ENCODE results near the gene LHFPL2. TPM values are rescaled to one million over a fixed set of nuclear protein-coding genes. Genes with fewer than 3 reads are reported as not detected.
"Not testable (repeated sequence)": the region's sequence is repeated elsewhere in the genome, so short reads cannot be mapped to it uniquely, and the experiment has no call there.

The LHFPL2 gene
- total RNA-seq, 4 donors from 2014 or later, result 34.4 to 79.6 (median 51.5) TPM

DNA sequence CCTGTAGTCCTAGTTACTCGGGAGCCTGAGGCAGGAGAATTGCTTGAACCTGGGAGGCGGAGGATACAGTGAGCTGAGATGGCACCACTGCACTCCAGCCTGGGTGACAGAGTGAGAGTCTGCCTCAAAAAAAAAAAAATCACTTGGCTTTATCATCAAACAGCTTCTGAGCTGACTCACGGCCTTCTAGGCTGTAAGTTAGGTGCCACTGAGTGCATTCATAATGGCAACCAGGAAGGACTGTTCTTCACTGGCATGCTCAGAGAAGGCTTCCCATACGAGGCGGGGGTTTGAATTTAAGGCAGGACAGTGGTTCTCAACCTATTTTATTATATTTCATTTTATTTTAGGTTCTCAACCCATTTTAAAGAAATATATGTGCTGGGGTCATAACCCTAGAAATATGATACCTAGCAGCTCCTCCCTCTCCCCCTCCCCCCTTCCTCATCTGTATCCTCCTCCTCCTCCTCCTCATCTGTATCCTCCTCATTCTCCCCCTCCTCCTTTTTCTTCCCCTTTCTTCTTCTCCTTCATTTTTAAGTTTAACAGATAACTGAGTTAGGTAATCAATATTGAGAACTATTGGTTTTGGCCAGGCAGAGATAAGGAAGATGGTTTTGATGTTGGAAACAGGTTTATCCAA lies 19.0 kb upstream of the LHFPL2 start:
- TF ChIP-seq, protein P1, sequence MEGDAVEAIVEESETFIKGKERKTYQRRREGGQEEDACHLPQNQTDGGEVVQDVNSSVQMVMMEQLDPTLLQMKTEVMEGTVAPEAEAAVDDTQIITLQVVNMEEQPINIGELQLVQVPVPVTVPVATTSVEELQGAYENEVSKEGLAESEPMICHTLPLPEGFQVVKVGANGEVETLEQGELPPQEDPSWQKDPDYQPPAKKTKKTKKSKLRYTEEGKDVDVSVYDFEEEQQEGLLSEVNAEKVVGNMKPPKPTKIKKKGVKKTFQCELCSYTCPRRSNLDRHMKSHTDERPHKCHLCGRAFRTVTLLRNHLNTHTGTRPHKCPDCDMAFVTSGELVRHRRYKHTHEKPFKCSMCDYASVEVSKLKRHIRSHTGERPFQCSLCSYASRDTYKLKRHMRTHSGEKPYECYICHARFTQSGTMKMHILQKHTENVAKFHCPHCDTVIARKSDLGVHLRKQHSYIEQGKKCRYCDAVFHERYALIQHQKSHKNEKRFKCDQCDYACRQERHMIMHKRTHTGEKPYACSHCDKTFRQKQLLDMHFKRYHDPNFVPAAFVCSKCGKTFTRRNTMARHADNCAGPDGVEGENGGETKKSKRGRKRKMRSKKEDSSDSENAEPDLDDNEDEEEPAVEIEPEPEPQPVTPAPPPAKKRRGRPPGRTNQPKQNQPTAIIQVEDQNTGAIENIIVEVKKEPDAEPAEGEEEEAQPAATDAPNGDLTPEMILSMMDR (IDR thresholded peaks at IDR 0.05), result no peak
- TF ChIP-seq POLR2AphosphoS5 (IDR thresholded peaks at IDR 0.05) (no peak), EP300 (IDR thresholded peaks at IDR 0.05; ENCODE audit: low read depth) (no peak)
- H3K4me3 ChIP-seq, result no peak overlapping the region
- intact Hi-C loops (cut with DNase I; ENCODE audit: low total_unique reads), result loop anchor here (10.0 kb wide), 1 partner anchor 217 kb away; no protein-coding TSS in a partner anchor
- WGBS, 2 donors (ENCODE audit: low coverage in 1 of 2), result 74 to 85% methylated on average over 3 to 5 of the region's 5 CpGs
- no peak overlapping the region for H3K27ac ChIP-seq
- no peaks in the 10 kb centered on the region for H3K36me3 ChIP-seq
- H3K27me3 ChIP-seq, result no peaks in the 10 kb centered on the region
- H3K4me1 ChIP-seq, result peaks cover 0 to 19% (median 13%) of the 10 kb centered on the region in 4 donors
- in situ Hi-C loops (cut with MboI; ENCODE audit: low pct_ligation_motif_present in 1 of 4, low pct_unique_long_range_greater_than_20kb in 1 of 4, low sequenced_read_pairs in 3 of 4), result no loop called here
- no peak for DNase-seq
- H3K9me3 ChIP-seq, result no peaks in the 10 kb centered on the region

DNA sequence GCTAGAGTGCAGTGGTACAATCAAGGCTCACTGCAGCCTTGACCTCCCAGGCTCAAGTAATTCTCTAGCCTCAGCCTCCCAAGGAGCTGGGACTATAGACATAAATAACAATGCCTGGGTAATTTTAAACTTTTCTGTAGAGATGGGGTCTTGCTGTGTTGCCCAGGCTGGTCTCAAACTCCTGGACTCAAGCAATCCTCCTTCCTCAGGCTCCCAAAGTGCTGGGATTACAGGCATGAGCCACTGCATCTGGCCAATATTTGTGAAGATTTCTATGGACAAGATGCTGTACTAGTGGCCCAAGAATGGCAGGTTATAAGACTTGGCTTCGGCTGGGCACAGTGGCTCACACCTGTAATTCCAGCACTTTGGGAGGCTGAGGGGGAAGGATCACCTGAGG lies 18.4 kb upstream of the LHFPL2 start:
- WGBS, 2 donors (ENCODE audit: low coverage in 1 of 2), result 88% methylated on average over 1 of the region's 1 CpG; no CpG with 5 or more reads in 1 of the 2 donors
- H3K36me3 ChIP-seq; H3K27me3 ChIP-seq; DNase-seq; H3K27ac ChIP-seq; in situ Hi-C loops (cut with MboI; ENCODE audit: low pct_ligation_motif_present in 1 of 4, low pct_unique_long_range_greater_than_20kb in 1 of 4, low sequenced_read_pairs in 3 of 4); H3K9me3 ChIP-seq; H3K4me3 ChIP-seq: not testable (repeated sequence)
- peaks cover 0 to 13% (median 8%) of the 10 kb centered on the region in 4 donors for H3K4me1 ChIP-seq
- intact Hi-C loops (cut with DNase I; ENCODE audit: low total_unique reads), result loop anchor here (10.0 kb wide), 1 partner anchor 218 kb away; no protein-coding TSS in a partner anchor

DNA sequence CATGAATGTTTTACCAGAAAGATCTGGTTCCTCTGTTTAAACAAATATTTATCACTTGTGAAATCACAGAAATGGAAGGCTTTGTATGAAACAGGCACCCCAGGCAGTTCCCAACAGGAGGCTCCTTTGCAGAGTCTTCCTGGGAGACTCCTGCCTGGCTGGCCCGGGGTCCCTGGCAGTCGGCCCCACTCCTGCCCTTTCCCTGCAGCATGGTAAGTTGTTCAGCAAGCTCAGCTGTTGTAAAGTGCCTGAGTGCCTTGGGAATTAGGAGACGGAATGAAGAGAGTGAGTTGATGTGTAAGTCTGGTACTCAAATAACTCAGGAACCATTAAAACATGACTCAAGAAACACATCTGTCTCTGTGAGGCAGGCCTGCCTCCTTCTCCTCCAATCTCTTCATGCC lies 17.5 kb upstream of the LHFPL2 start:
- intact Hi-C loops (cut with DNase I; ENCODE audit: low total_unique reads), result loop anchor here (10.0 kb wide), 1 partner anchor 219 kb away; no protein-coding TSS in a partner anchor
- TF ChIP-seq POLR2A (IDR thresholded peaks at IDR 0.05), result no peak
- TF ChIP-seq EP300 (IDR thresholded peaks at IDR 0.05; ENCODE audit: low read depth), result no peak
- TF ChIP-seq, protein P1 (IDR thresholded peaks at IDR 0.05), result no peak
- in situ Hi-C loops (cut with MboI; ENCODE audit: low pct_ligation_motif_present in 1 of 4, low pct_unique_long_range_greater_than_20kb in 1 of 4, low sequenced_read_pairs in 3 of 4), result no loop called here
- Histone ChIP-seq H3K4me1 (peaks cover 0 to 6% (median 3%) of the 10 kb centered on the region in 4 donors), H3K27ac (no peak overlapping the region), H3K36me3 (no peaks in the 10 kb centered on the region), H3K27me3 (no peaks in the 10 kb centered on the region), H3K4me3 (no peak overlapping the region), H3K9me3 (no peaks in the 10 kb centered on the region)
- WGBS, 2 donors (ENCODE audit: low coverage in 1 of 2), result 40 to 60% methylated on average over 1 to 3 of the region's 3 CpGs
- DNase-seq, result no peak

DNA sequence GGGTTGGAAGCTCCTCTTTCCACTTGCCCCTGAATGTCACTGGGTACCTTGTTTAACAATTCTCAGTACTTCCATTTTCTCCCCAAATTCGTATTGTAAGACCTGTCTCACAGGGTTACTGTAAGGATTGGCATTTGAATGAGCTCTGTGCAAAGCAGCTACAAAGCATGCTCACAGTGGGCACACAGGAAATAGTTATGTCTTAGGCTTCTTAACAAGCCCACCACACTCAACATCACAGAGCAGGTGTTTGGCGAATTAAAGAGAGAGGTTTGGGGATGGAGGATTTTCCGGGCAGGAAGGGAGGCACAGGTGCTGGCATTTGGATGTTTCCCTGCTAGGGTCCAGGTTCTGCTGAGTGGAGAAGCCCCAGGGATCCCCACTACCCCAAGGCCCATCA lies 17.0 kb upstream of the LHFPL2 start:
- H3K27me3 ChIP-seq, result no peaks in the 10 kb centered on the region
- TF ChIP-seq EP300 (IDR thresholded peaks at IDR 0.05; ENCODE audit: low read depth) (no peak), POLR2AphosphoS5 (IDR thresholded peaks at IDR 0.05) (no peak), POLR2A (IDR thresholded peaks at IDR 0.05) (no peak)
- TF ChIP-seq, protein P1 (IDR thresholded peaks at IDR 0.05), result no peak
- H3K27ac ChIP-seq, result no peak overlapping the region
- H3K9me3 ChIP-seq, result no peaks in the 10 kb centered on the region
- H3K4me1 ChIP-seq, result peaks cover 0 to 2% (median under 1%) of the 10 kb centered on the region in 4 donors
- no peak overlapping the region for H3K4me3 ChIP-seq
- intact Hi-C loops (cut with DNase I; ENCODE audit: low total_unique reads) (loop anchor here (10.0 kb wide), 1 partner anchor 219 kb away; no protein-coding TSS in a partner anchor), in situ Hi-C loops (cut with MboI; ENCODE audit: low pct_ligation_motif_present in 1 of 4, low pct_unique_long_range_greater_than_20kb in 1 of 4, low sequenced_read_pairs in 3 of 4) (no loop called here)
- WGBS, 2 donors (ENCODE audit: low coverage in 1 of 2), result 90 to 94% methylated on average over 2 to 3 of the region's 3 CpGs
- no peaks in the 10 kb centered on the region for H3K36me3 ChIP-seq
- DNase-seq, result no peak

Data from transverse colon (tissue), 4 donors.